AG04449 (cell line): ENCODE results near the gene MYL6B.

ENCODE experiments used
- CTCF ChIA-PET: fragments of 350-600 bp; formaldehyde crosslinking; extraction: SDS; loops from one replicate; lab custom pipeline; 2021; ENCODE audit warnings: antibody characterized with exemption; lab: Yijun Ruan, JAX
- POLR2A ChIA-PET: fragments of 400-600, 350-600 bp; formaldehyde crosslinking; extraction: SDS; loops from one replicate; lab custom pipeline; 2020; ENCODE audit warnings: antibody characterized with exemption, inconsistent platforms; lab: Yijun Ruan, JAX
- DNase-seq: peaks from one replicate; pipeline ENCODE4 v3.0.0-alpha.2; 2010; ENCODE audit warnings: low read depth, low spot score
- H3K4me3 ChIP-seq: 2 replicates; pipeline ENCODE4 v1.5.1; 2011; ENCODE audit warnings: low read depth, mild to moderate bottlenecking, control low read depth, low read length
- CTCF ChIP-seq: IDR thresholded peaks from one replicate; pipeline ENCODE4 v1.5.1; 2011; ENCODE audit warnings: mild to moderate bottlenecking, moderate library complexity, low read length, control low read depth, inconsistent platforms; ENCODE audit not compliant: insufficient read depth; ENCODE audit errors: missing control alignments

The MYL6B gene

GRCh38 chr12:56188131-56188777 lies 35.9 kb downstream of the MYL6B start:
- peak overlapping the region; percentile 76 for H3K4me3 ChIP-seq
- ChIA-PET POLR2A (interaction anchor here (0.8 to 3.2 kb wide), 6 partner anchors 9 to 70 kb away, joined by 3 to 27 read pairs (median 7); partner anchors contain the start of genes ESYT1, RPL41 and ZC3H10), CTCF (interaction anchor here (0.9 to 7.4 kb wide), 21 partner anchors 7 to 459 kb away, joined by 3 to 311 read pairs (median 12); partner anchors contain the start of genes ANKRD52, ESYT1, MYL6 and RNF41)
- TF ChIP-seq CTCF: no peak
- no peak for DNase-seq

GRCh38 chr12:56188778-56189098 lies 36.4 kb downstream of the MYL6B start:
- peak overlapping the region; percentile 76 for H3K4me3 ChIP-seq
- ChIA-PET POLR2A (interaction anchor here (0.9 to 3.2 kb wide), 8 partner anchors 8 to 71 kb away, joined by 3 to 27 read pairs (median 8); partner anchors contain the start of genes ESYT1, MYL6, RPL41 and ZC3H10), CTCF (interaction anchor here (0.9 to 7.4 kb wide), 38 partner anchors 8 to 459 kb away, joined by 3 to 311 read pairs (median 12); partner anchors contain the start of genes ANKRD52, CNPY2, ESYT1 and MYL6)
- DNase-seq: no peak
- TF ChIP-seq CTCF: no peak

DNA sequence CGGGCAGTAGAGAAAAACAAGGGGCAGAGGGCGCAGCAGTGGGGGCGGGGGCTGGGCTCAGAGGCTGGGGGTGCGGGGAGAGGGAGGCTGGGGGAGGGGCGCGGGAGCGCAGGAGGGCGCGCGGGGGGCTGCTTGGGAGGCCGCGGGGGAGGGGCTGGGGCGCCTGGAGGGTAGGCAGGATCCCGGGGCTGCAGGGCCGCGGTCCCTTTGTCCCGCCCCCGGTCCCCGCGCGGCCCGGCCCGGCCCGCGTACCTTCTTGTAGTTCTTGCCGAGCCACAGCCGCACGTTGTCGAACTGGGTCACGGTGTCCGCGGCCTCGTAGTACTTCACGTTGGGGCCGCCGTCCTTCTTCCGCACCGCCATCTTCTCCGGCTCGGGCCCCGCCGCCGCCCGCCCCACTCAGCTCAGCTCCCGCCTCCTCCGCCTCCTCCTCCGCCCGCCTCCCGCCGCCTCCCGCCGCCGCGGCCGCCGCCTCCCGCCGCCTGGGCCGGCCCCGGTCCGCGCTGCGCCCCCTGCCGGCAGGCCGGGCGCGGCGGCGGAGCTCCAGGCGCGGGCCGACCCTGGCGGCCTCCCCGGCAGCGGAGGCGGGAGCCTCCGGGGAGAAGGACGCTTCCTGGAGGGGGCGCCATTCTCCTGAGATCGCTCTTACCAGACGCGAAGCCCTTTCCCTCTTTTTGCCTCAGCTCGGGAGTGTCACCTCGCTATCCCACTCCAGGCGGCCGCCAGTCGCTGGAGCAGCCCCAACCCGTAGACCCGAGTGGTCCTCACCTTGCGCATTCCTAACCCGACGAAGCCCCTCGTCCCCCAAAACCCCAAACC lies 36.9 kb downstream of the MYL6B start, which contains the start of gene SMARCC2:
TSS of gene SMARCC2 (minus strand) at position 385 of the 819 bp plus-strand sequence. CDS start at position 363, 22 bp downstream.
- ChIA-PET CTCF (interaction anchor here (0.7 to 7.4 kb wide), 64 partner anchors 8 to 460 kb away, joined by 3 to 311 read pairs (median 6); partner anchors contain the start of genes ANKRD52, CNPY2, CS and ESYT1), POLR2A (interaction anchor here (0.8 to 3.2 kb wide), 14 partner anchors 8 to 159 kb away, joined by 3 to 32 read pairs (median 4); partner anchors contain the start of genes COQ10A, ESYT1, MYL6 and RNF41)
- no peak for DNase-seq
- H3K4me3 ChIP-seq: peak within 1 kb of the TSS; percentile 82
- TF ChIP-seq CTCF: peak; percentile 87

GRCh38 chr12:56189918-56190694 lies 37.7 kb downstream of the MYL6B start:
- TF ChIP-seq CTCF: no peak
- CTCF ChIA-PET: interaction anchor here (0.7 to 7.4 kb wide), 60 partner anchors 9 to 451 kb away, joined by 3 to 311 read pairs (median 6); partner anchors contain the start of genes ANKRD52, CNPY2, CS and ESYT1
- POLR2A ChIA-PET: interaction anchor here (0.8 to 3.2 kb wide), 10 partner anchors 9 to 159 kb away, joined by 3 to 32 read pairs (median 7); partner anchors contain the start of genes COQ10A, ESYT1, MYL6 and RNF41
- peak overlapping the region; percentile 82 for H3K4me3 ChIP-seq
- no peak for DNase-seq

DNA sequence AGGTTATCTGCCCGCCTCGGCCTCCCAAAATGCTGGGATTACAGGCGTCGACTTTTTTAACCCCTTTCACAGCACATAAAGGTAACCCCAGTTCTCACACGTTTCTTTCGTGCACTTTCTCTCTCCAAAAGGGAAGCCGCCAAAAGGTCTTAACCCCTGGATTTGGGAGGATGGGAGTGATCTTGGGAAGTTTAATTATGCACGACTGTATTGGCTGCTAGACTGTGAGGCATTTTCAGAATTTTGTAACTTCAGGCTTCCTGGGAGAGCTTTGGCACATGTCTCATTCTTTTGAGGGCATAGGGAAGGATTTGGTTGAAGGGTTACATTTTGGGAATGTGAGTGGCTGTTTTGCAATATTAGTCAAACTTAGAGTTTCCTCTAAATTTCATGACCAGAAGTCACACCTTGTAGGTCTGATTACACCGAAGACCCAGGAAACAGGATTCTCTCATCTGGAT lies 38.3 kb downstream of the MYL6B start:
- no peak for DNase-seq
- H3K4me3 ChIP-seq: peak overlapping the region; percentile 82
- CTCF ChIA-PET: interaction anchor here (1.0 to 7.4 kb wide), 18 partner anchors 10 to 452 kb away, joined by 3 to 311 read pairs (median 20); partner anchors contain the start of genes ANKRD52, ESYT1, RNF41 and ZC3H10
- TF ChIP-seq CTCF: no peak
- POLR2A ChIA-PET: interaction anchor here (2.0 to 2.8 kb wide), 2 partner anchors 31 to 73 kb away, joined by 24 to 32 read pairs; partner anchors contain the start of genes RNF41, RPL41 and ZC3H10
